B cell (primary cell): Measurements from ENCODE around the gene AGL.

ENCODE experiments used
- EZH2 ChIP-seq: IDR thresholded peaks from 2 replicates; pipeline ENCODE4 v1.6.1; 2012; ENCODE audit warnings: borderline replicate concordance, low read depth, mild to moderate bottlenecking, moderate library complexity, low read length; ENCODE audit not compliant: insufficient read depth, poor library complexity, severe bottlenecking
- TF ChIP-seq, protein P1 (sequence below): fragments of 200-600 bp; IDR thresholded peaks from one replicate; pipeline ENCODE4 v1.8.0; 2022; ENCODE audit warnings: antibody characterized with exemption, mild to moderate bottlenecking

DNA sequence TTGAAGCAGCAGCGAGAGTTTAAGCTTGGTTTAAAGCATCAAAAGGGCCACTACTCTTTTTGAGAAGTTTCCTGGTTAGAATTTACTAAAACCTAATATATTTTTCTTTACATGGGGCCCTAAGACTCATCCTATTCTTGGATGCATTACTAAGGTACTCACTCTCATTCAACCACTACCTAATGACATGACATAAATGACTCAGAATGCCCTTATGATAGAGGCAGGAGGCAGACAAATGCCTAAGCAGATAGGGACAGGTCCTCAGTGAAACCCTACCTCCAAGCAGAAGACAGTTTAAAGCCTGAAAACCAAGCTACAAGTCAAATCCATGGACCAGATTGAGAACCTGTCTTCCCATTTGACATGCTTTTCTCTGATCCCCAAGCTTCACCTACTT lies 85.4 kb downstream of the AGL start:
- TF ChIP-seq, protein P1, sequence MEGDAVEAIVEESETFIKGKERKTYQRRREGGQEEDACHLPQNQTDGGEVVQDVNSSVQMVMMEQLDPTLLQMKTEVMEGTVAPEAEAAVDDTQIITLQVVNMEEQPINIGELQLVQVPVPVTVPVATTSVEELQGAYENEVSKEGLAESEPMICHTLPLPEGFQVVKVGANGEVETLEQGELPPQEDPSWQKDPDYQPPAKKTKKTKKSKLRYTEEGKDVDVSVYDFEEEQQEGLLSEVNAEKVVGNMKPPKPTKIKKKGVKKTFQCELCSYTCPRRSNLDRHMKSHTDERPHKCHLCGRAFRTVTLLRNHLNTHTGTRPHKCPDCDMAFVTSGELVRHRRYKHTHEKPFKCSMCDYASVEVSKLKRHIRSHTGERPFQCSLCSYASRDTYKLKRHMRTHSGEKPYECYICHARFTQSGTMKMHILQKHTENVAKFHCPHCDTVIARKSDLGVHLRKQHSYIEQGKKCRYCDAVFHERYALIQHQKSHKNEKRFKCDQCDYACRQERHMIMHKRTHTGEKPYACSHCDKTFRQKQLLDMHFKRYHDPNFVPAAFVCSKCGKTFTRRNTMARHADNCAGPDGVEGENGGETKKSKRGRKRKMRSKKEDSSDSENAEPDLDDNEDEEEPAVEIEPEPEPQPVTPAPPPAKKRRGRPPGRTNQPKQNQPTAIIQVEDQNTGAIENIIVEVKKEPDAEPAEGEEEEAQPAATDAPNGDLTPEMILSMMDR, result no peak
- TF ChIP-seq EZH2, result no peak
